ES-I3 (cell line): Measurements from ENCODE around the gene FAM114A1.
"Not testable (repeated sequence)": the region's sequence is repeated elsewhere in the genome, so short reads cannot be mapped to it uniquely, and the experiment has no call there.

Source experiments
- H3K36me3 ChIP-seq: 2 replicates; pipeline ENCODE4 v1.6.1; 2013; ENCODE audit warnings: mild to moderate bottlenecking, low read length, control low read depth, moderate library complexity; ENCODE audit not compliant: insufficient read depth
- H3K4me1 ChIP-seq: 2 replicates; pipeline ENCODE4 v1.6.1; 2013; ENCODE audit warnings: mild to moderate bottlenecking, control low read depth, low read length; ENCODE audit not compliant: insufficient read depth
- H3K9ac ChIP-seq: 2 replicates; pipeline ENCODE4 v1.6.1; 2013; ENCODE audit warnings: low read depth, mild to moderate bottlenecking, low read length, moderate library complexity
- H3K9me3 ChIP-seq: 2 replicates; pipeline ENCODE4 v1.6.1; 2013; ENCODE audit warnings: mild to moderate bottlenecking, low read length, moderate library complexity; ENCODE audit not compliant: control insufficient read depth, insufficient read depth

Gene FAM114A1

GRCh38 chr4:38904090-38904666 is 36.6 kb downstream of the FAM114A1 start:
- H3K9me3 ChIP-seq: no peaks in the 10 kb centered on the region
- H3K9ac ChIP-seq: no peak overlapping the region
- H3K4me1 ChIP-seq: no peaks in the 10 kb centered on the region
- H3K36me3 ChIP-seq: no peaks in the 10 kb centered on the region; the same call in 1 of the 2 replicates

GRCh38 chr4:38904682-38905081 is 37.1 kb downstream of the FAM114A1 start:
- H3K4me1 ChIP-seq: no peaks in the 10 kb centered on the region
- no peak overlapping the region for H3K9ac ChIP-seq
- no peaks in the 10 kb centered on the region for H3K9me3 ChIP-seq
- no peaks in the 10 kb centered on the region; the same call in 1 of the 2 replicates for H3K36me3 ChIP-seq

- no peaks in the 10 kb centered on the region for H3K9me3 ChIP-seq
- no peaks in the 10 kb centered on the region; the same call in 1 of the 2 replicates for H3K36me3 ChIP-seq
- no peak overlapping the region for H3K9ac ChIP-seq
- H3K4me1 ChIP-seq: no peaks in the 10 kb centered on the region
These were observed 38.2 kb downstream of the FAM114A1 start for GRCh38 chr4:38905652-38906385.

- Histone ChIP-seq H3K9me3 (no peaks in the 10 kb centered on the region), H3K9ac (no peak overlapping the region), H3K4me1 (no peaks in the 10 kb centered on the region), H3K36me3 (no peaks in the 10 kb centered on the region; the same call in 1 of the 2 replicates)
These were observed 40.2 kb downstream of the FAM114A1 start for GRCh38 chr4:38907696-38908270.

- H3K9me3 ChIP-seq: no peaks in the 10 kb centered on the region
- no peak overlapping the region for H3K9ac ChIP-seq
- no peaks in the 10 kb centered on the region; the same call in 1 of the 2 replicates for H3K36me3 ChIP-seq
- no peaks in the 10 kb centered on the region for H3K4me1 ChIP-seq
These were observed 41.4 kb downstream of the FAM114A1 start for GRCh38 chr4:38909015-38909414.

- Histone ChIP-seq H3K4me1 (no peaks in the 10 kb centered on the region), H3K9ac (no peak overlapping the region), H3K9me3 (no peaks in the 10 kb centered on the region), H3K36me3 (no peaks in the 10 kb centered on the region; the same call in 1 of the 2 replicates)
These were observed 43.7 kb downstream of the FAM114A1 start for GRCh38 chr4:38911257-38911656.

GRCh38 chr4:38914854-38915253 is 47.2 kb downstream of the FAM114A1 start:
- Histone ChIP-seq H3K4me1 (no peaks in the 10 kb centered on the region), H3K36me3 (no peaks in the 10 kb centered on the region; the same call in 1 of the 2 replicates), H3K9me3 (no peaks in the 10 kb centered on the region), H3K9ac (no peak overlapping the region)

GRCh38 chr4:38916267-38916666 is 48.7 kb downstream of the FAM114A1 start:
- H3K4me1 ChIP-seq, H3K9me3 ChIP-seq, H3K9ac ChIP-seq, H3K36me3 ChIP-seq: not testable (repeated sequence)

- H3K36me3 ChIP-seq: no peaks in the 10 kb centered on the region; the same call in 1 of the 2 replicates
- H3K9me3 ChIP-seq: no peaks in the 10 kb centered on the region
- H3K4me1 ChIP-seq: no peaks in the 10 kb centered on the region
- H3K9ac ChIP-seq: no peak overlapping the region
These were observed 49.9 kb downstream of the FAM114A1 start for GRCh38 chr4:38917481-38918025.

- H3K9me3 ChIP-seq: no peaks in the 10 kb centered on the region
- H3K9ac ChIP-seq: no peak overlapping the region
- H3K36me3 ChIP-seq: no peaks in the 10 kb centered on the region; the same call in 1 of the 2 replicates
- 0 out of 2 replicates have a peak, but pooled peaks cover 3% of the 10 kb centered on the region for H3K4me1 ChIP-seq
These were observed 51.9 kb downstream of the FAM114A1 start for GRCh38 chr4:38919494-38919893.

GRCh38 chr4:38920186-38920585 is 52.6 kb downstream of the FAM114A1 start:
- H3K4me1 ChIP-seq: 0 out of 2 replicates have a peak, but pooled peaks cover 5% of the 10 kb centered on the region
- no peaks in the 10 kb centered on the region; the same call in 1 of the 2 replicates for H3K36me3 ChIP-seq
- H3K9ac ChIP-seq: no peak overlapping the region
- H3K9me3 ChIP-seq: no peaks in the 10 kb centered on the region

- 0 out of 2 replicates have a peak, but pooled peaks cover 5% of the 10 kb centered on the region for H3K4me1 ChIP-seq
- no peaks in the 10 kb centered on the region; the same call in 1 of the 2 replicates for H3K36me3 ChIP-seq
- no peaks in the 10 kb centered on the region for H3K9me3 ChIP-seq
- no peak overlapping the region for H3K9ac ChIP-seq
These were observed 53.1 kb downstream of the FAM114A1 start for GRCh38 chr4:38920677-38921076.

GRCh38 chr4:38921151-38921550 is 53.5 kb downstream of the FAM114A1 start:
- H3K9ac ChIP-seq: no peak overlapping the region
- H3K4me1 ChIP-seq: 0 out of 2 replicates have a peak, but pooled peaks cover 5% of the 10 kb centered on the region
- H3K9me3 ChIP-seq: no peaks in the 10 kb centered on the region
- no peaks in the 10 kb centered on the region; the same call in 1 of the 2 replicates for H3K36me3 ChIP-seq

- Histone ChIP-seq H3K4me1 (0 out of 2 replicates have a peak, but pooled peaks cover 5% of the 10 kb centered on the region), H3K9me3 (no peaks in the 10 kb centered on the region), H3K9ac (no peak overlapping the region), H3K36me3 (no peaks in the 10 kb centered on the region; the same call in 1 of the 2 replicates)
These were observed 56.1 kb downstream of the FAM114A1 start for GRCh38 chr4:38923746-38924145.
